Activated naive CD4-positive, alpha-beta T cell treated with anti-CD3 and anti-CD28 coated beads, Interleukin-2, amount 50 U/mL, for 24 hours (primary cell): ENCODE results near the gene ZNF682.
"Not testable (repeated sequence)": the region's sequence is repeated elsewhere in the genome, so short reads cannot be mapped to it uniquely, and the experiment has no call there.

Source experiments
- H3K27ac Mint-ChIP-seq: one replicate; pipeline ENCODE4 v1.8.0; 2021; ENCODE audit warnings: mild to moderate bottlenecking, mixed read lengths
- H3K27me3 Mint-ChIP-seq: one replicate; pipeline ENCODE4 v1.8.0; 2021; ENCODE audit warnings: mixed read lengths
- H3K36me3 Mint-ChIP-seq: one replicate; pipeline ENCODE4 v1.8.0; 2021; ENCODE audit warnings: mixed read lengths
- H3K4me1 Mint-ChIP-seq: one replicate; pipeline ENCODE4 v1.8.0; 2021; ENCODE audit warnings: mixed read lengths
- H3K4me3 Mint-ChIP-seq: one replicate; pipeline ENCODE4 v1.8.0; 2021; ENCODE audit warnings: mild to moderate bottlenecking, mixed read lengths
- H3K9me3 Mint-ChIP-seq: one replicate; pipeline ENCODE4 v1.8.0; 2021; ENCODE audit warnings: mixed read lengths

Gene ZNF682

GRCh38 chr19:20045742-20046141 lies 6.4 kb upstream of the ZNF682 start:
- not testable (repeated sequence) for H3K27ac Mint-ChIP-seq, H3K4me3 Mint-ChIP-seq, H3K4me1 Mint-ChIP-seq, H3K9me3 Mint-ChIP-seq, H3K27me3 Mint-ChIP-seq, H3K36me3 Mint-ChIP-seq

GRCh38 chr19:20044663-20045062 lies 5.4 kb upstream of the ZNF682 start:
- no peak overlapping the region for H3K27ac Mint-ChIP-seq
- H3K9me3 Mint-ChIP-seq, result no peaks in the 10 kb centered on the region
- H3K27me3 Mint-ChIP-seq, result no peaks in the 10 kb centered on the region
- H3K36me3 Mint-ChIP-seq, result no peaks in the 10 kb centered on the region
- no peak overlapping the region for H3K4me3 Mint-ChIP-seq
- no peaks in the 10 kb centered on the region for H3K4me1 Mint-ChIP-seq

GRCh38 chr19:20038358-20039202 lies 725 bp downstream of the ZNF682 start:
- H3K4me1 Mint-ChIP-seq, result peaks cover 20% of the 10 kb centered on the region
- peak overlapping the region; percentile 89 for H3K27ac Mint-ChIP-seq
- H3K9me3 Mint-ChIP-seq, result no peaks in the 10 kb centered on the region
- H3K27me3 Mint-ChIP-seq, result no peaks in the 10 kb centered on the region
- peak overlapping the region; percentile 95 for H3K4me3 Mint-ChIP-seq
- H3K36me3 Mint-ChIP-seq, result peaks cover 5% of the 10 kb centered on the region

GRCh38 chr19:20035935-20036334 lies 3.4 kb downstream of the ZNF682 start:
- Mint-ChIP-seq H3K27ac (no peak overlapping the region), H3K4me1 (peaks cover 20% of the 10 kb centered on the region), H3K36me3 (peaks cover 5% of the 10 kb centered on the region), H3K4me3 (no peak overlapping the region), H3K9me3 (no peaks in the 10 kb centered on the region), H3K27me3 (no peaks in the 10 kb centered on the region)

- no peaks in the 10 kb centered on the region for H3K4me1 Mint-ChIP-seq
- H3K9me3 Mint-ChIP-seq, result no peaks in the 10 kb centered on the region
- H3K36me3 Mint-ChIP-seq, result peaks cover 9% of the 10 kb centered on the region
- no peak overlapping the region for H3K27ac Mint-ChIP-seq
- no peaks in the 10 kb centered on the region for H3K27me3 Mint-ChIP-seq
- no peak overlapping the region for H3K4me3 Mint-ChIP-seq
Measured at GRCh38 chr19:20028611-20029010, 10.7 kb downstream of the ZNF682 start.

GRCh38 chr19:20005741-20006140 lies 33.6 kb downstream of the ZNF682 start:
- Mint-ChIP-seq H3K36me3 (peaks cover 44% of the 10 kb centered on the region), H3K9me3 (peaks cover 30% of the 10 kb centered on the region), H3K4me3 (no peak overlapping the region), H3K27ac (no peak overlapping the region), H3K27me3 (no peaks in the 10 kb centered on the region), H3K4me1 (no peaks in the 10 kb centered on the region)

- H3K4me3 Mint-ChIP-seq, result no peak overlapping the region
- H3K27ac Mint-ChIP-seq, result no peak overlapping the region
- H3K4me1 Mint-ChIP-seq, result no peaks in the 10 kb centered on the region
- H3K27me3 Mint-ChIP-seq, result no peaks in the 10 kb centered on the region
- H3K9me3 Mint-ChIP-seq, result peaks cover 5% of the 10 kb centered on the region
- peaks cover 6% of the 10 kb centered on the region for H3K36me3 Mint-ChIP-seq
Measured at GRCh38 chr19:19997656-19998268, 41.5 kb downstream of the ZNF682 start.

- no peaks in the 10 kb centered on the region for H3K4me1 Mint-ChIP-seq
- H3K36me3 Mint-ChIP-seq, result peaks cover 9% of the 10 kb centered on the region
- H3K27ac Mint-ChIP-seq, result no peak overlapping the region
Measured at GRCh38 chr19:19966862-19967261, 72.4 kb downstream of the ZNF682 start.

GRCh38 chr19:19966126-19966525 lies 73.2 kb downstream of the ZNF682 start:
- H3K9me3 Mint-ChIP-seq, result peaks cover 21% of the 10 kb centered on the region
- H3K27me3 Mint-ChIP-seq, H3K4me1 Mint-ChIP-seq, H3K4me3 Mint-ChIP-seq, H3K36me3 Mint-ChIP-seq, H3K27ac Mint-ChIP-seq: not testable (repeated sequence)

More at GRCh38 chr19:19966862-19967261, 72.4 kb downstream of the ZNF682 start:
- H3K9me3 Mint-ChIP-seq, result peaks cover 21% of the 10 kb centered on the region
- H3K4me3 Mint-ChIP-seq, result no peak overlapping the region
- no peaks in the 10 kb centered on the region for H3K27me3 Mint-ChIP-seq

GRCh38 chr19:19964416-19964815 lies 74.9 kb downstream of the ZNF682 start:
- Mint-ChIP-seq H3K27me3 (no peaks in the 10 kb centered on the region), H3K4me3 (no peak overlapping the region), H3K27ac (no peak overlapping the region), H3K9me3 (peaks cover 19% of the 10 kb centered on the region), H3K4me1 (no peaks in the 10 kb centered on the region), H3K36me3 (peaks cover 8% of the 10 kb centered on the region)

- H3K4me1 Mint-ChIP-seq, H3K27me3 Mint-ChIP-seq, H3K9me3 Mint-ChIP-seq, H3K4me3 Mint-ChIP-seq, H3K36me3 Mint-ChIP-seq, H3K27ac Mint-ChIP-seq: not testable (repeated sequence)
Measured at GRCh38 chr19:19959151-19959799, 80.0 kb downstream of the ZNF682 start.

GRCh38 chr19:19957766-19958165 lies 81.5 kb downstream of the ZNF682 start:
- not testable (repeated sequence) for H3K36me3 Mint-ChIP-seq, H3K4me1 Mint-ChIP-seq, H3K9me3 Mint-ChIP-seq

GRCh38 chr19:19956434-19957075 lies 82.8 kb downstream of the ZNF682 start:
- Mint-ChIP-seq H3K9me3 (no peaks in the 10 kb centered on the region), H3K4me3 (no peak overlapping the region), H3K36me3 (no peaks in the 10 kb centered on the region), H3K4me1 (peaks cover 9% of the 10 kb centered on the region), H3K27me3 (no peaks in the 10 kb centered on the region), H3K27ac (no peak overlapping the region)

More at GRCh38 chr19:19957766-19958165, 81.5 kb downstream of the ZNF682 start:
- H3K27ac Mint-ChIP-seq, H3K27me3 Mint-ChIP-seq, H3K4me3 Mint-ChIP-seq: not testable (repeated sequence)

GRCh38 chr19:19955208-19955607 lies 84.1 kb downstream of the ZNF682 start:
- Mint-ChIP-seq H3K4me1 (peaks cover 9% of the 10 kb centered on the region), H3K9me3 (no peaks in the 10 kb centered on the region), H3K27ac (no peak overlapping the region)

More at GRCh38 chr19:19955208-19955607, 84.1 kb downstream of the ZNF682 start:
- Mint-ChIP-seq H3K36me3 (no peaks in the 10 kb centered on the region), H3K27me3 (no peaks in the 10 kb centered on the region), H3K4me3 (no peak overlapping the region)
